K562 (cell line): ENCODE data around the gene KRTAP1-1. TPM values are rescaled to one million over a fixed set of nuclear protein-coding genes. Genes with fewer than 3 reads are reported as not detected.
A peak's percentile ranks its signal among the peaks of the same experiment; 100 is the strongest.

Source experiments
- ATAC-seq: fragments of 200-7000 bp; cut with Tn5 transposase; 3 replicates; pipeline ENCODE4 v1.9.1; 2020; ENCODE audit warnings: moderate library complexity
- BruUV-seq: library from RNA; stranded (reverse); fragments of 400-500 nt; replicated peaks from 2 replicates; lab custom pipeline; 2021; lab: Mats Ljungman, UMichigan
- CTCF ChIA-PET: fragments of 300-600 bp; formaldehyde crosslinking; extraction: SDS; loops from one replicate; lab custom pipeline; 2021; ENCODE audit warnings: low intra/inter-chr PET ratio; lab: Yijun Ruan, JAX
- POLR2A ChIA-PET: fragments of 300-600, 350-650 bp; sonication (Branson Sonifier 250); formaldehyde crosslinking; extraction: SDS; loops from one replicate; lab custom pipeline; 2021; ENCODE audit warnings: antibody characterized with exemption, inconsistent platforms; lab: Yijun Ruan, JAX
- DNase-seq, 4 experiments: peaks; one replicate each; pipeline versions ENCODE4 v3.0.0 to v3.0.0-alpha.2; 2011 to 2018; ENCODE audit warnings: low spot score in 3 of 4, mixed read lengths in 3 of 4; ENCODE audit errors: extremely low read depth in 1 of 4
- FAIRE-seq: peaks from 2 replicates; lab custom pipeline; 2011; peaks lifted over from hg19 to GRCh38; lab: Jason Lieb, UNC
- H2AFZ ChIP-seq: 2 replicates; pipeline ENCODE4 v1.6.0; 2011; ENCODE audit warnings: low read depth, low read length, control low read depth, inconsistent platforms
- H3K27ac ChIP-seq: fragments of 200-600 bp; 3 replicates; pipeline ENCODE4 v1.8.0; 2011; ENCODE audit warnings: low read depth, mild to moderate bottlenecking, control low read depth, inconsistent platforms, low read length, moderate library complexity, mixed read lengths; ENCODE audit errors: extremely low read depth
- H3K27me3 ChIP-seq, 2 experiments: fragments of 300-600 bp in 1 of 2; 2 replicates in 1 of 2; 3 replicates in 1 of 2; pipeline versions ENCODE4 v1.6.0 to v1.8.0; 2011; ENCODE audit warnings: inconsistent platforms in 2 of 2, low read length in 2 of 2, mild to moderate bottlenecking in 1 of 2, mixed read lengths in 1 of 2, moderate library complexity in 1 of 2; ENCODE audit not compliant: control insufficient read depth in 2 of 2, insufficient read depth in 2 of 2
- H3K36me3 ChIP-seq: fragments of 300-600 bp; 3 replicates; pipeline ENCODE4 v1.8.0; 2011; ENCODE audit warnings: mild to moderate bottlenecking, low read length, inconsistent platforms; ENCODE audit not compliant: control insufficient read depth, insufficient read depth
- H3K4me1 ChIP-seq, 2 experiments: fragments of 200-600 bp in 1 of 2; replicated peaks in 1 of 2; 2 replicates in 1 of 2; 3 replicates in 1 of 2; pipeline versions ENCODE4 v1.5.1 to v1.8.0; 2011; ENCODE audit warnings: inconsistent platforms in 2 of 2, low read length in 2 of 2, mild to moderate bottlenecking in 1 of 2, mixed read lengths in 1 of 2, moderate library complexity in 1 of 2; ENCODE audit not compliant: control insufficient read depth in 2 of 2, insufficient read depth in 2 of 2
- H3K4me2 ChIP-seq: 2 replicates; pipeline ENCODE4 v1.6.1; 2011; ENCODE audit warnings: low read length, control low read depth, inconsistent platforms, mixed read lengths; ENCODE audit not compliant: insufficient read depth
- H3K4me3 ChIP-seq: fragments of 200-600 bp; sonication (generic), shearing (Covaris generic); 2 replicates; pipeline ENCODE4 v1.5.1; 2016; ENCODE audit warnings: control low read depth, inconsistent platforms
- H3K79me2 ChIP-seq: fragments of 200-600 bp; 3 replicates; pipeline ENCODE4 v1.8.0; 2011; ENCODE audit warnings: low read length, inconsistent platforms; ENCODE audit not compliant: control insufficient read depth, insufficient read depth
- H3K9ac ChIP-seq, 2 experiments: 2 replicates each; pipeline versions ENCODE4 v1.6.0 to v1.6.1; 2011; ENCODE audit warnings: low read depth in 2 of 2, low read length in 2 of 2, control low read depth in 1 of 2, inconsistent platforms in 1 of 2, mild to moderate bottlenecking in 1 of 2, mixed read lengths in 1 of 2; ENCODE audit not compliant: insufficient read depth in 1 of 2
- H3K9me1 ChIP-seq: one replicate; pipeline ENCODE4 v1.6.0; 2011; ENCODE audit warnings: inconsistent platforms, mild to moderate bottlenecking, low read length, moderate library complexity; ENCODE audit not compliant: control insufficient read depth, insufficient read depth
- H3K9me3 ChIP-seq: replicated peaks from 2 replicates; pipeline ENCODE4 v1.5.1; 2011; ENCODE audit warnings: low read depth, low read length, inconsistent platforms; ENCODE audit not compliant: control insufficient read depth, insufficient read depth
- H4K20me1 ChIP-seq: replicated peaks from 2 replicates; pipeline ENCODE4 v1.6.1; 2011; ENCODE audit warnings: low read length, inconsistent platforms, mixed read lengths; ENCODE audit not compliant: control insufficient read depth, insufficient read depth
- CTCF ChIP-seq, 3 experiments: IDR thresholded peaks in 2 of 3; conservative IDR thresholded peaks in 1 of 3; 2 replicates each; pipeline ENCODE4 v1.5.1; 2011 to 2012; ENCODE audit warnings: low read length in 3 of 3, mild to moderate bottlenecking in 3 of 3, control low read depth in 2 of 3, improper control_type of control experiment in 1 of 3, inconsistent platforms in 1 of 3, low read depth in 1 of 3, mixed read lengths in 1 of 3, moderate library complexity in 1 of 3; ENCODE audit not compliant: insufficient read depth in 2 of 3
- HOMEZ ChIP-seq: fragments of 250-450 bp; sonication (Bioruptor Pico); IDR thresholded peaks from 2 replicates; pipeline ENCODE4 v1.4.0; 2020; ENCODE audit warnings: mild to moderate bottlenecking, moderate library complexity
- KAT7 ChIP-seq: sonication (generic); formaldehyde crosslinking; IDR thresholded peaks from 2 replicates; pipeline ENCODE4 v1.8.0; 2022; ENCODE audit warnings: missing genetic modification reagents, mild to moderate bottlenecking, borderline replicate concordance
- MCM3 ChIP-seq: fragments of 450-650 bp; IDR thresholded peaks from 2 replicates; pipeline ENCODE4 v1.6.1; 2016
- RFX5 ChIP-seq: IDR thresholded peaks from 2 replicates; pipeline ENCODE4 v1.6.1; 2011; ENCODE audit warnings: low read depth, mild to moderate bottlenecking, improper control_type of control experiment, low read length
- THAP7 ChIP-seq: fragments of 250-450 bp; sonication (Bioruptor Pico); IDR thresholded peaks from 2 replicates; pipeline ENCODE4 v1.5.0; 2021
- ZNF316 ChIP-seq: fragments of 450-650 bp; IDR thresholded peaks from 2 replicates; pipeline ENCODE4 v1.6.1; 2016
- WGBS: fragments of 100-300 bp; shearing (Covaris generic); methylation state at CpG from one replicate; pipeline ENCODE4 v1.1.6; 2016; ENCODE audit warnings: low coverage, mixed read lengths; ENCODE audit not compliant: insufficient coverage; ENCODE audit errors: missing lambda C conversion rate; 5-methylcytosine and 5-hydroxymethylcytosine counted together
- in situ Hi-C: fragments of 300-500 bp; cut with MboI; formaldehyde crosslinking; loops from 4 replicates; pipeline ENCODE4 v1.15.0; 2018; ENCODE audit warnings: inconsistent platforms, mixed read lengths
- intact Hi-C: fragments of 100-400 bp; cut with micrococcal nuclease; formaldehyde crosslinking; loops from 2 replicates; pipeline ENCODE4 v1.14.2; 2022
- polyA plus RNA-seq, 8 experiments: library from polyadenylated mRNA; depleted of rRNA in 4 of 8; stranded (reverse) in 5 of 8; unstranded in 3 of 8; fragments of >200 nt; fragmentation: Nextera tagmentation in 2 of 8; fragmentation: Illumina TruSeq in 1 of 8; extraction: Ambion mirVana in 2 of 8; extraction: Trizol in 1 of 8; gene quantifications; 2 replicates each; pipeline versions ENCODE4 v1.2.1 to v1.2.3, GENCODE V29; 2011 to 2014; ENCODE audit warnings: inconsistent platforms in 1 of 8, missing spikeins in 1 of 8
- total RNA-seq, 7 experiments: library from RNA; depleted of rRNA in 6 of 7; stranded (reverse); fragments of >200 nt in 6 of 7; fragmentation: Illumina TruSeq in 2 of 7; extraction: Trizol in 2 of 7; gene quantifications; 2 replicates each; pipeline versions ENCODE4 v1.2.1 to v1.2.3, GENCODE V29; 2011 to 2021; ENCODE audit warnings: low replicate concordance in 1 of 7

The KRTAP1-1 gene
- total and polyA plus RNA-seq, 9 of the 15 experiments (the other 6 are each of a cell fraction or from before 2014, with no cell fraction given) = not detected

- Histone ChIP-seq H3K36me3 (no peaks in the 10 kb centered on the region), H3K4me2 (no peak overlapping the region), H3K27me3 (peaks cover 0 to 14% of the 10 kb centered on the region in 2 experiments; a peak in 3 of 5 replicates), H4K20me1 (no peaks in the 10 kb centered on the region), H3K79me2 (no peaks in the 10 kb centered on the region), H3K9me1 (no peaks in the 10 kb centered on the region), H3K27ac (no peak overlapping the region), H3K9ac (no peak overlapping the region), H2AFZ (no peak overlapping the region), H3K4me3 (no peak overlapping the region), H3K4me1 (no peaks in the 10 kb centered on the region; a peak in 1 of 5 replicates), H3K9me3 (no peaks in the 10 kb centered on the region)
- FAIRE-seq (no peak), DNase-seq (no peak), ATAC-seq (no peak)
- no peak for TF ChIP-seq KAT7 (CRISPR knock-in tag)
- no peak for TF ChIP-seq RFX5
- TF ChIP-seq MCM3 = no peak
- no peak for TF ChIP-seq CTCF (IDR thresholded peaks at IDR 0.05 in 2 of 3, conservative IDR thresholded peaks at IDR 0.05 in 1 of 3; ENCODE audit: insufficient read depth in 2 of 3, low read depth in 1 of 3, low read length in 3 of 3)
- TF ChIP-seq THAP7 (CRISPR knock-in tag) = no peak
- no peak for TF ChIP-seq HOMEZ (CRISPR knock-in tag)
- TF ChIP-seq ZNF316 = peak; percentile 52; the same call in 1 of the 2 replicates
- POLR2A ChIA-PET = no interaction called here
- BruUV-seq = no TSS peak
- in situ Hi-C loops = no loop called here
- intact Hi-C loops = no loop called here
- CTCF ChIA-PET = no interaction called here
- WGBS = 0% methylated on average over 4 of the region's 4 CpGs
These were observed 37.3 kb downstream of the KRTAP1-1 start for GRCh38 chr17:41003926-41004325.
